HepG2 (cell line): ENCODE results near the gene COA5. TPM values are rescaled to one million over a fixed set of nuclear protein-coding genes. Genes with fewer than 3 reads are reported as not detected.

ENCODE experiments used
- AFF4 ChIP-seq: sonication (generic); formaldehyde crosslinking; IDR thresholded peaks from 2 replicates; pipeline ENCODE4 v1.4.0; 2020; ENCODE audit warnings: missing genetic modification reagents
- DBP ChIP-seq: sonication (generic); formaldehyde crosslinking; IDR thresholded peaks from 2 replicates; pipeline ENCODE4 v1.4.0; 2020; ENCODE audit warnings: missing genetic modification reagents; ENCODE audit errors: not compliant biosample characterization
- FOXO4 ChIP-seq: sonication (generic); formaldehyde crosslinking; conservative IDR thresholded peaks from 2 replicates; pipeline ENCODE4 v1.8.1; 2023; ENCODE audit warnings: missing genetic modification reagents
- FOXP1 ChIP-seq, 2 experiments: fragments of 450-650 bp in 1 of 2; IDR thresholded peaks; 2 replicates each; pipeline ENCODE4 v1.6.1; 2017 to 2018; ENCODE audit warnings: antibody characterized with exemption in 1 of 2
- HES4 ChIP-seq: sonication (generic); formaldehyde crosslinking; IDR thresholded peaks from 2 replicates; pipeline ENCODE4 v1.9.0; 2021; ENCODE audit warnings: mild to moderate bottlenecking, missing genetic modification reagents, borderline replicate concordance
- PHF20 ChIP-seq: sonication (generic); formaldehyde crosslinking; IDR thresholded peaks from 2 replicates; pipeline ENCODE4 v1.5.0; 2020; ENCODE audit warnings: mild to moderate bottlenecking, missing genetic modification reagents
- PITX1 ChIP-seq: sonication (generic); formaldehyde crosslinking; IDR thresholded peaks from 2 replicates; pipeline ENCODE4 v1.5.1; 2020; ENCODE audit warnings: mild to moderate bottlenecking, missing genetic modification reagents
- PLRG1 ChIP-seq: fragments of 450-650 bp; conservative IDR thresholded peaks from 2 replicates; pipeline ENCODE4 v1.6.1; 2016
- ZBTB38 ChIP-seq: sonication (generic); formaldehyde crosslinking; IDR thresholded peaks from 2 replicates; pipeline ENCODE4 v1.5.1; 2020; ENCODE audit warnings: mild to moderate bottlenecking, missing genetic modification reagents
- ZMYM2 ChIP-seq: sonication (generic); formaldehyde crosslinking; IDR thresholded peaks from 2 replicates; pipeline ENCODE4 v1.8.0; 2022; ENCODE audit warnings: mild to moderate bottlenecking, missing genetic modification reagents
- ZNF329 ChIP-seq: sonication (generic); formaldehyde crosslinking; IDR thresholded peaks from 2 replicates; pipeline ENCODE4 v1.9.0; 2021; ENCODE audit warnings: low read depth, mild to moderate bottlenecking, missing genetic modification reagents
- ZNF354B ChIP-seq: sonication (generic); formaldehyde crosslinking; IDR thresholded peaks from 2 replicates; pipeline ENCODE4 v1.8.0; 2022; ENCODE audit warnings: mild to moderate bottlenecking, missing genetic modification reagents
- ZNF441 ChIP-seq: sonication (generic); formaldehyde crosslinking; IDR thresholded peaks from 2 replicates; pipeline ENCODE4 v1.7.0; 2021; ENCODE audit warnings: missing genetic modification reagents, borderline replicate concordance
- ZNF557 ChIP-seq: sonication (generic); formaldehyde crosslinking; IDR thresholded peaks from 2 replicates; pipeline ENCODE4 v1.4.0; 2020; ENCODE audit warnings: missing genetic modification reagents
- ZNF687 ChIP-seq: sonication (generic); formaldehyde crosslinking; IDR thresholded peaks from 2 replicates; pipeline ENCODE4 v1.5.1; 2020; ENCODE audit warnings: mild to moderate bottlenecking, missing genetic modification reagents, moderate library complexity
- ZNF839 ChIP-seq: sonication (generic); formaldehyde crosslinking; IDR thresholded peaks from 2 replicates; pipeline ENCODE4 v1.4.0; 2020; ENCODE audit warnings: missing genetic modification reagents, mild to moderate bottlenecking, borderline replicate concordance
- ZNF878 ChIP-seq: sonication (generic); formaldehyde crosslinking; IDR thresholded peaks from 2 replicates; pipeline ENCODE4 v1.8.1; 2023; ENCODE audit warnings: mild to moderate bottlenecking, missing genetic modification reagents, moderate library complexity
- polyA plus RNA-seq, 8 experiments: library from polyadenylated mRNA; depleted of rRNA in 3 of 8; stranded (reverse) in 7 of 8; unstranded in 1 of 8; fragments of >200 nt; fragmentation: Illumina TruSeq in 4 of 8; extraction: Trizol in 4 of 8; gene quantifications; 2 replicates each; pipeline versions ENCODE4 v1.2.1 to v1.2.3, GENCODE V29; 2011 to 2016; ENCODE audit warnings: low read depth in 4 of 8, missing spikeins in 1 of 8, mixed read lengths in 1 of 8; ENCODE audit not compliant: insufficient read depth in 1 of 8
- total RNA-seq, 5 experiments: library from RNA; depleted of rRNA; stranded (reverse); fragments of >200 nt; fragmentation: Illumina TruSeq; extraction: Trizol; gene quantifications; 2 replicates each; pipeline ENCODE4 v1.2.3, GENCODE V29; 2016; ENCODE audit warnings: low read depth in 1 of 5

COA5 gene
- total and polyA plus RNA-seq, 2 of the 13 experiments (the other 11 are each of a cell fraction or from before 2014, with no cell fraction given) = 43.6 to 64.5 TPM

GRCh38 chr2:98608116-98608961 is at the start of gene COA5, which contains the start of gene UNC50 (continued):
- TF ChIP-seq FOXO4 = 0 out of 2 replicates have a peak, but pooled peaks have one; percentile 4
- no peak for TF ChIP-seq ZMYM2 (CRISPR knock-in tag)
- TF ChIP-seq ZNF557 = peak; percentile 84; the same call in 1 of the 2 replicates
- TF ChIP-seq AFF4 = peak; percentile 71
- TF ChIP-seq ZNF441 (CRISPR knock-in tag) = no peak; the same call in 1 of the 2 replicates
- TF ChIP-seq PHF20 = peak; percentile 99
- TF ChIP-seq ZNF687 (CRISPR knock-in tag) = peak; percentile 98
- peak; percentile 87 for TF ChIP-seq PITX1
- TF ChIP-seq ZNF329 (CRISPR knock-in tag) = peak; percentile 74
- TF ChIP-seq ZBTB38 (CRISPR knock-in tag) = peak; percentile 94
- peak; percentile 63; the same call in 1 of the 2 replicates for TF ChIP-seq ZNF878 (CRISPR knock-in tag)
- peak; percentile 88; the same call in 1 of the 2 replicates for TF ChIP-seq ZNF839 (CRISPR knock-in tag)
- no peak for TF ChIP-seq PLRG1
- no peak for TF ChIP-seq FOXP1 (IDR thresholded peaks at IDR 0.05)
- TF ChIP-seq FOXP1 (CRISPR knock-in tag; IDR thresholded peaks at IDR 0.05) = 0 out of 2 replicates have a peak, but pooled peaks have one; percentile 35
- peak; percentile 48 for TF ChIP-seq DBP (CRISPR knock-in tag)
- TF ChIP-seq ZNF354B (CRISPR knock-in tag) = 0 out of 2 replicates have a peak, but pooled peaks have one; percentile 76
- peak; percentile 95 for TF ChIP-seq HES4 (CRISPR knock-in tag)
